Measurements from ENCODE around the gene COX4I1. TPM values are rescaled to one million over a fixed set of nuclear protein-coding genes. Genes with fewer than 3 reads are reported as not detected.

COX4I1 gene
- polyA plus RNA-seq, 3 donors from 2014 or later = 784 to 1,292 (median 1,022) TPM

DNA sequence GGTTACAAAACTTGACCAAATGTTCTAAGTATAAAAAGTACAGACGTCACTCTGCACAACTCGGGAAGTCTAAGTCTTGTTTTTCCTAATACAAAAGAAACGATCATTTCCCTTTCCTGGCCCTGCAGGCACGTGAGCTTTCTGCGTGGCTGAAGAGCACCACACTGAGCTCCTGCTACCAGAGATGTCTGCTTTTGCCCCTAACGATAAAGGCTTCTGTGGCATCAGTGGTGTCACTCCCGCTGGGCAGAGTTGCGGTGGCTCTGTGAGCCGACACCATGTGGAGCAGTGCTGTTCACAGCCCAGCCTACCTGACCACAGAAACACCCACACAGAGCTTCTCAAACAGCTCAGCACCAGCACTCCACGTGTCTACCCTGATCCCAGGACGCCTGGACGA, 20.6 kb upstream of the COX4I1 start:
- peak overlapping the region in 4 of 5 donors; percentile 22 to 49 (median 30) for H3K4me3 Mint-ChIP-seq
- H3K27me3 Mint-ChIP-seq (ENCODE audit: low read depth in 3 of 3) = peaks cover 0 to 3% (median 2%) of the 10 kb centered on the region in 3 donors
- peaks cover 22 to 31% of the 10 kb centered on the region in 2 donors for H3K4me1 Mint-ChIP-seq
- H3K36me3 Mint-ChIP-seq = peaks cover 17 to 59% (median 40%) of the 10 kb centered on the region in 3 donors
- peak; percentile 61 to 66 (median 63) for DNase-seq
- peak overlapping the region in 3 of 6 donors; percentile 40 to 58 (median 49) for H3K27ac Mint-ChIP-seq
- H3K9me3 Mint-ChIP-seq = no peaks in the 10 kb centered on the region

DNA sequence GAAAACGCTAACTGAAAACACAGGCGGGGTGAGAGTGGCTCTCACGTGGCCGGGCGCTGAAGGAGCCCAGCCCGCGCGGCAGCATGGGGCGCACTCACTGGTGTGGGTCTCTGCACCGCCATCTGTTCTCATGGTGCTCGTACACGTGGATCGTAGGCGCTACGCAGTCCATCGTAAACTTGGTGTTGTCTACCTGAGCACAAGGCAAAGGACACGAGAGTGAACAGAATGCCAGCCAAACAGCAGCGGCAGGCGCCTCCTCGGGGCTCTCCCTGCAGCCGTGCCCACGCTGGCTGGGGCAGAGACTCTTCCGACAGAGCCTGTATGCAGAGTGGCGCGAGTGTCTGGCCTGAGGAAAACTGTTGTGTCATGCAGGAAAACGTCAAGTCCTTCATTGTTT, 19.2 kb upstream of the COX4I1 start:
- H3K27ac Mint-ChIP-seq = no peak overlapping the region

DNA sequence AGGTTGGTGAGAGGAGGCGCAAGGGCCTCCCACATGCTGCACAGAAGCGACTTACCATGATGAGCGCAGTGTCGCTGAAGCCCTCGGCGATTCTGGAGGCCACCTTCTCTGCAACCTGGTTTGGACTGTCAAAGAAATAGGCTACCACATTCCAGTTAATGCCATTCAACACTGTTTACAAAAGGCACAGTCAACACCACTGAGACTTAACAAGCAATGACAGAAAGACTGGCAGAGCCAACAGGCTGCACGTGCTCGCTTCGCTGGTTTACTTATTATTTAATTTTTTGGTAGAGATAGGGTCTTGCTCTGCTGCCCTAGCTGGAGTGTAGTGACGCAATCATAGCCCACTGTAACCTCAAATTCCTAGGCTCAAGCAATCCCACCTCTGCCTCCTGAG, 18.3 kb upstream of the COX4I1 start:
- no peak overlapping the region for H3K27ac Mint-ChIP-seq
- H3K9me3 Mint-ChIP-seq = no peaks in the 10 kb centered on the region
- H3K4me3 Mint-ChIP-seq = no peak overlapping the region
- H3K27me3 Mint-ChIP-seq (ENCODE audit: low read depth in 3 of 3) = peaks cover 0 to 3% (median 2%) of the 10 kb centered on the region in 3 donors
- DNase-seq = no peak
- H3K4me1 Mint-ChIP-seq = peaks cover 22 to 39% of the 10 kb centered on the region in 2 donors
- H3K36me3 Mint-ChIP-seq = peaks cover 25 to 64% (median 44%) of the 10 kb centered on the region in 3 donors

More for the DNA sequence above, 19.2 kb upstream of the COX4I1 start:
- no peaks in the 10 kb centered on the region for H3K9me3 Mint-ChIP-seq
- H3K27me3 Mint-ChIP-seq (ENCODE audit: low read depth in 3 of 3) = peaks cover 0 to 3% (median 2%) of the 10 kb centered on the region in 3 donors
- H3K4me1 Mint-ChIP-seq = peaks cover 22 to 31% of the 10 kb centered on the region in 2 donors
- no peak overlapping the region for H3K4me3 Mint-ChIP-seq
- DNase-seq = no peak
- peaks cover 17 to 56% (median 36%) of the 10 kb centered on the region in 3 donors for H3K36me3 Mint-ChIP-seq

DNA sequence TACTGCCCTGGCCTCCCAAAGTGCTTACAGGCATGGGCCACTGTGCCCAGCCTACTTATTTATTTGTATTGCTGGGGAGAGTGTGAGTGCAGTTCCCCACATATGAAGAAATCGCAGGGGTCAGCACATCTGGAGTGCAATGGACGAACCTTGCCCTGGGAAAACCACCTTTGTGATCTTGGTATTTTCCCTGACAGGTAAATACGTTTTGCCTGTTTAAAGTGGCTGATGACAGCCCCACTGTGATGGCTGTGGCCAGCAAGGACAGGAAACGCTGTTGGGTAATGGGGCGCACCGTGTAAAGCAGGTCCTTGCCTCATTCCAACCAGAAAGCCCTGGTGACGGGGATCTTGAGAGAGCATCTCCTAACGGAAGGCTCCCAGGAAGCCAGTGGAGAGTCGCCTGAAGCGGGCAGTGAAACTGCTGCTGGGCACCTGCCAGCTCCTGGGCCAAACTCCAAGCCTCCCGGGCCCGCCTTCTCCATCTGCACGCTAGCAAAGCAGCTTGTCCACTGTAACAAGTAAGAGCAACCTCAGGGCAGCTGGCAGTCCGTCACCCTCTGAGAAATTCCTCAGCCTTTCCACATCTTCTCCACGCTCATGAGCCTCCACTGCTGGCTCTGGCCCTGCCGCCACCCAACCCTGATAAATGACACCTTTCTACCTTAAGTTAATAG, 17.7 kb upstream of the COX4I1 start:
- no peaks in the 10 kb centered on the region for H3K9me3 Mint-ChIP-seq
- H3K27me3 Mint-ChIP-seq (ENCODE audit: low read depth in 3 of 3) = peaks cover 0 to 3% (median 2%) of the 10 kb centered on the region in 3 donors
- H3K4me3 Mint-ChIP-seq = no peak overlapping the region
- no peak for DNase-seq
- H3K36me3 Mint-ChIP-seq = peaks cover 27 to 61% (median 41%) of the 10 kb centered on the region in 3 donors
- H3K4me1 Mint-ChIP-seq = peaks cover 22 to 39% of the 10 kb centered on the region in 2 donors
- H3K27ac Mint-ChIP-seq = no peak overlapping the region

DNA sequence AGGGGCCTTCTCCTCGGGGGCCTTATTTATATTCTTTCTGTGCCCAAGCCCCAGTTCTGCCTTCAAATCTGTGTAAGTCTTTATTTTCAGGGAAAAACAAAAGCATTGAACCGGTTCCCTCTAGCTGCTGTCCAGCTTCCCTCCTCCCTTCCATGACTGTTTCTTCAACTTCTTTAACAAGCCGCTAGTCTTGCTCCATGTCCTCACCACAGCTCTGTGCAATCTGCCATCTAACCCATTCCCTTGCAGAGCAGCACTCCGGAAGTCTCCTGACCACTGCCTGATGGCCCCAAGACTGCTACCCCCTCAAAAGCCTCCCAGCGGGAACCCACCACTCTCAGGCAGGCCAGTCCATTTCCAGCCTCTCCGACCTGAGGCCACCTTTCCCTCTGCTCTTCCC, 17.0 kb upstream of the COX4I1 start:
- no peaks in the 10 kb centered on the region for H3K9me3 Mint-ChIP-seq
- H3K4me1 Mint-ChIP-seq = peaks cover 22 to 39% of the 10 kb centered on the region in 2 donors
- no peak overlapping the region for H3K4me3 Mint-ChIP-seq
- H3K36me3 Mint-ChIP-seq = peaks cover 27 to 56% (median 39%) of the 10 kb centered on the region in 3 donors
- peaks cover 1 to 3% (median 2%) of the 10 kb centered on the region in 3 donors for H3K27me3 Mint-ChIP-seq (ENCODE audit: low read depth in 3 of 3)
- no peak for DNase-seq
- H3K27ac Mint-ChIP-seq = no peak overlapping the region

DNA sequence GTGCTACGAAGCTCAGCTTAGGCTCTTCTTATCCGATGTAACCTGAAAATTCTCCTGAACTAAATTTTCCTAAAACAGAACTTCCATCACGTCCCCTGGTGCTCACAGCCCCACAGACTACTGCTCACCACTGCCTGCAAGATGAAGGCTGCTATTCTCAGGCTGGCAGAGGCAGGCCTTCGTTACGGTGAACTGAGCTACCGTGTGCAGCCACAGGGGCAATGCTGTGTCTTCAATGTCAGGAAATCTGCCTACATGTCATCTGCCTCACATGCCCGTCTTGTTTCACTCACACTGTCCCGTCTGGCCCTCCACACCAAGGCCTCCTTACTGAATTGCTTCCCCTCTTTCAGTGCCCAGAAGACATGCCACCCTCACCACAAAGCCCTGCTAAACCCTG, 16.1 kb upstream of the COX4I1 start:
- H3K4me3 Mint-ChIP-seq = no peak overlapping the region
- H3K36me3 Mint-ChIP-seq = peaks cover 27 to 50% (median 36%) of the 10 kb centered on the region in 3 donors
- H3K27ac Mint-ChIP-seq = no peak overlapping the region
- H3K27me3 Mint-ChIP-seq (ENCODE audit: low read depth in 3 of 3) = peaks cover 1 to 3% (median 2%) of the 10 kb centered on the region in 3 donors
- H3K9me3 Mint-ChIP-seq = no peaks in the 10 kb centered on the region
- DNase-seq = no peak
- peaks cover 17 to 31% of the 10 kb centered on the region in 2 donors for H3K4me1 Mint-ChIP-seq

DNA sequence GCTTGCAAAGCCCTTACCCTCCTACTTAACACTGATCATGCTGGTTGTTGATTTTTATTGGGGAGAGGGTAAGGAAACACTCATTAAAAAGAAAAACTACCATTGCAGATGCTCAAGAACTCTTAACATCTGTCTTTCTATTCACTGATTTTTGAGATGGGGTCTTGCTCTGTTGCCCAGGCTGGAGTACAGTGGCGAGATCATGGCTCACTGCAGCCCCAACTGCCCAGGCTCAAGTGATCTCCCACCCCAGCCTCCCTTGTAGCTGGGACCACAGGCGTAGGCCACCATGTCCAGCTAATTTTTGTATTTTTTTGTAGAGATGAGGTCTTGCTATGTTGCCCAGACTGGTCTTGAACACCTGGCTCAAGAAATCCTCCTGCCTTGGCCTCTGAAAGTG, 14.7 kb upstream of the COX4I1 start:
- Mint-ChIP-seq H3K36me3 (peaks cover 24 to 44% (median 28%) of the 10 kb centered on the region in 3 donors), H3K27me3 (ENCODE audit: low read depth in 3 of 3) (peaks cover 1 to 3% (median 2%) of the 10 kb centered on the region in 3 donors), H3K9me3 (no peaks in the 10 kb centered on the region), H3K4me1 (peaks cover 5 to 17% of the 10 kb centered on the region in 2 donors), H3K27ac (no peak overlapping the region), H3K4me3 (no peak overlapping the region)
- no peak for DNase-seq

DNA sequence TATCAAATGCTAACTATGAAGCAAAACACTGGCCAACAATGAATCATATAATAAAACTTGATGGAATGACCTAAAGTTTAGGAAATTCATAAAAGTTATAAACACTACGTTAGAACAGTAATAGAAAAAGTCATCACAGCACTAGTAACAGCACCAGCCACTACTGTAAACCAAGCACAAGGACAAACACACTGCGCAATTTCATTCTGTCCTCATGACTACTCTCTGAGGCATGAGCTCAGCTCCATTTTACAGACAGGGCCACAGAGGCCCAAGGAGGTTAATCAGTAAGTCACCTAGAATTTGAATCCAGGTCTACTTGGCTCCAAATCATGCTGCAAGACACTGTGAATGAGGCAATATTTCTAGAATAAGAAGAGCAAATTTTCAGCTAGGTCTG, 13.6 kb upstream of the COX4I1 start:
- Mint-ChIP-seq H3K4me3 (no peak overlapping the region), H3K27ac (no peak overlapping the region), H3K9me3 (no peaks in the 10 kb centered on the region), H3K4me1 (peaks cover 3 to 21% of the 10 kb centered on the region in 2 donors), H3K36me3 (peaks cover 20 to 33% (median 21%) of the 10 kb centered on the region in 3 donors), H3K27me3 (ENCODE audit: low read depth in 3 of 3) (peaks cover 1 to 3% (median 2%) of the 10 kb centered on the region in 3 donors)
- no peak for DNase-seq

DNA sequence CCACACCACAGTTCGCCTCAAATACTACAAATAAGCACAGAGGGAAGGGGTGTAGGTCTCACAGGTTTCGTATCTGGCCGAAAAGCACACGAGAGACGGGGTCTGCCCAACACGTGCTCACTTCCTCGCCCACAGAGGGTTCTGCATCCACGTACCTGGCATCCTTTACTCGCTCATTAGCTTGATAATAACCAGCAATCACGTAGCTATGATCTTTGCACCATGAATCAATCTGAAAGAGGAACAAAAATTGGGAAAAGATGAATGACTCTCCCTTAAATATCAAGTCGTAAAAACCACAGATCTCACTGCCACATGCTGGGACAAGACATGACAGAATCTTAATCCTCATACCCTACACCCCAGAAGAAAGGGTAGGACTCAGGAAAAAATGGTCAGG, 10.7 kb upstream of the COX4I1 start:
- Mint-ChIP-seq H3K4me3 (no peak overlapping the region), H3K27ac (peak overlapping the region in 1 of 6 donors; percentile 42), H3K36me3 (peaks cover 21 to 41% (median 31%) of the 10 kb centered on the region in 3 donors), H3K27me3 (ENCODE audit: low read depth in 3 of 3) (peaks cover 0 to 1% (median 0%) of the 10 kb centered on the region in 3 donors), H3K9me3 (no peaks in the 10 kb centered on the region), H3K4me1 (peaks cover 4 to 27% of the 10 kb centered on the region in 2 donors)
- DNase-seq = no peak

DNA sequence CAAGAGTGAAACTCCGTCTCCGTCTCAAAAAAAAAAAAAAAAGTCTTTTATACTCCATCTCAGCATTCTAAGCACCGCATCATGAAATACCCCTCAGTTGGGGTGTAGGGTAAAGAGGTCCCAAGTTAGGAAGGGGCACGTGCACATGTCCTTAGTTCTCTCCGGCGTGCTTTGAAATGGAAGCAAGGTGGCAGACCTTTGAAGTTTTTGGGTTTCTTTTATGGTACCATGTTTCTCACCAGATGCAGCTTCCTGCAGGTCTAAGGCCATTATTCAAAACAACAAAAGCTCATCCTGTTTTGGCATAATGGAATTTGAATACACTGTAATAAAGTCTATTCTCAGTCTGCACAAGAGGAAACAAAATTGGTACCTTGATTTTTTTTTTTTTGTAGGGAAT, 9.7 kb upstream of the COX4I1 start:
- H3K36me3 Mint-ChIP-seq = peaks cover 21 to 43% (median 31%) of the 10 kb centered on the region in 3 donors
- H3K4me1 Mint-ChIP-seq = peaks cover 6 to 27% of the 10 kb centered on the region in 2 donors
- H3K9me3 Mint-ChIP-seq = no peaks in the 10 kb centered on the region
- peaks cover 0 to 1% (median 0%) of the 10 kb centered on the region in 3 donors for H3K27me3 Mint-ChIP-seq (ENCODE audit: low read depth in 3 of 3)
- no peak overlapping the region for H3K4me3 Mint-ChIP-seq
- no peak overlapping the region for H3K27ac Mint-ChIP-seq
- DNase-seq = no peak

DNA sequence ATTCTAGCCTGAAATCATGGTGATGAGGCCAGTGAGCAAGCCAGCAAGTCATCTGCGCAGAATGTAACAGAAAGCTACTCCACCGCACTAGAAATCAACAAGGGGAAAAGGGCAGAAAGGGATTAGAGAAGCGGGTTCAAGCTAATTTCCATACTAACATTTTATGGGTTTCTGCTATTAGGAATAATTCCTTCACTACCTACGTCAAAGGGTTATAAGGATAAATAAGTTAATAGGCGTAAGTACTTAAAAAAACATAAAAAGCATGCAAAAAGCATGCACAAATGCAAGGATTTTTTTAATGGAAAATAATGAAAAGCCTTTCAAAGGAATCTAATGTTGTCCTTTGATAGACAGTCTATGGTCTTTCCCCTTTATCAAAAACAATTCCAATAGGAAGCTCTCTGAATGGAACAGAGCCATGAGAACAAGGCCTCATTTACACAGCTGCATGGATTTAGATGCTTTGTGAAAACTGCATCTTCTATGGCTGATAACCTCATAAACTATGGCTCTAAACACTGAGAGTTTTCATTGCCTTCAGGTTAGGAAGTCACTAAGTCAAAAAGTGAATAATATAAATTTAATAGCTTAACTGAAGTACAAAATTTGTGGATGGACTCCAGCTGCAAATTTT, 5.7 kb upstream of the COX4I1 start:
- Mint-ChIP-seq H3K27ac (no peak overlapping the region), H3K36me3 (peaks cover 14 to 40% (median 25%) of the 10 kb centered on the region in 3 donors), H3K4me3 (no peak overlapping the region), H3K4me1 (peaks cover 33 to 53% of the 10 kb centered on the region in 2 donors), H3K27me3 (ENCODE audit: low read depth in 3 of 3) (peaks cover 2 to 5% (median 3%) of the 10 kb centered on the region in 3 donors), H3K9me3 (no peaks in the 10 kb centered on the region)
- no peak for DNase-seq

DNA sequence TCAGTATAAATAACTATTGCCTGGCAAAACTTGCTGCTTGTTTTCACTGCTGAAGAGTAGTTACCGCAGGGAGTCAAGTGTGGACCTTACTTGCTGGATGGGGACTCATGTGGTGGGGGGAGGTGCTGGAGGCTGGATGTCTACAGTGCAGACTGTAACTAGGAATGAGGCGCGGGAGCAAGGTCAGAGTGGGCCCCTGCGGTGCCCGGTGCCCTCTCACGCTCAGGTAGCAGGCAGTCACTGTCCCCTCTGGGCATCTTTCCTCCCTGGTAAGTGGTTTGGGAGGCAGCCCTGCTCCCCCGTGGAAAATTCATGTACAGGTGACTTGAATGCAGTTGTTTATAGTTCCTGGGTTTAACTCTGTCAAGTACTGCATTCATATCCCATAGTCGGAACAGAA, 4.8 kb upstream of the COX4I1 start:
- H3K27me3 Mint-ChIP-seq (ENCODE audit: low read depth in 3 of 3) = peaks cover 4 to 10% (median 6%) of the 10 kb centered on the region in 3 donors
- no peaks in the 10 kb centered on the region for H3K9me3 Mint-ChIP-seq
- H3K27ac Mint-ChIP-seq = peak overlapping the region in 1 of 6 donors; percentile 53
- no peak for DNase-seq
- no peak overlapping the region for H3K4me3 Mint-ChIP-seq
- peaks cover 14 to 36% (median 22%) of the 10 kb centered on the region in 3 donors for H3K36me3 Mint-ChIP-seq
- peaks cover 35 to 53% of the 10 kb centered on the region in 2 donors for H3K4me1 Mint-ChIP-seq

DNA sequence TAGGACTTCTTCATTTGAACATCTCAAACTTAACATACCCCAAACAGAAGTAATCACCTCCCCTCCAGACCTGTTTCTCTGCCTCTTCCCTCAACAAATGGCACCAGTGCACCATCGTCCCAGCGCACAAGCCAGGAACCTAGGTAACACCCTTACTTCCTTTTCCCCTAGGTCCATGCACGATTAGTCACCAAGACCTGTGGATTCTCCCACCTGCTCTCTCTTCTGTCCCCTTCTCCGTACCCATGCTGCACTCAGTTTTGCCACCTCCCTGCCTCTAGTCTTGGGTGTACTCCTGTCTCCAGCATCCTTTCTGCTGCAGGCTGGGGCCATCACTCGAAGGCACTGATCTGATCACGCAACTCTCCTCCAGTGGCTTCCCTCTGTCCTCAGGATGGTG, 3.3 kb upstream of the COX4I1 start:
- no peak for DNase-seq
- Mint-ChIP-seq H3K36me3 (peaks cover 14 to 36% (median 22%) of the 10 kb centered on the region in 3 donors), H3K27me3 (ENCODE audit: low read depth in 3 of 3) (peaks cover 6 to 20% (median 17%) of the 10 kb centered on the region in 3 donors), H3K9me3 (no peaks in the 10 kb centered on the region), H3K4me1 (peaks cover 46 to 59% of the 10 kb centered on the region in 2 donors), H3K27ac (peak overlapping the region in 1 of 6 donors; percentile 37), H3K4me3 (peak overlapping the region in 1 of 5 donors; percentile 52)

DNA sequence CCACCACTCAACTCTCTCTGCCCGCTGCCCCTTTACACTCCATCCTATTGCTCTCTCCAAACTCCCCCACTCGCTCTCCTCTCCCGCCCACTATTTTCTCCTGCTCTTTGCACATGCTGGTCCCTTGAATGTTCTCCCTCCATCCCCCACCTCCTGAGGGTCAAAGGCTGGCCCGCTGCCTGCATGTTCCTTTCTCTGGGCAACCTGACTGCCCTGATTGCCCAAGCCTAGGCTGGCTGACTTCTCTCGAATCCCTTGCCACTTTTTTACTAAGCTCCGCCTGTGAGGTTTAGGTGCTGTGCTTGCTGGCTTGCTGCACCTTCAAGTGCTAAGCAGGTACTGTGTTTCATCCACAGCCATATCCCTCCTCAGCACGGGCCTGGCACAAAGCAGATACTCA, 2.9 kb upstream of the COX4I1 start:
- DNase-seq = no peak
- H3K9me3 Mint-ChIP-seq = no peaks in the 10 kb centered on the region
- H3K27ac Mint-ChIP-seq = peak overlapping the region in 4 of 6 donors; percentile 10 to 53 (median 42)
- peaks cover 6 to 20% (median 17%) of the 10 kb centered on the region in 3 donors for H3K27me3 Mint-ChIP-seq (ENCODE audit: low read depth in 3 of 3)
- peak overlapping the region in 1 of 5 donors; percentile 71 for H3K4me3 Mint-ChIP-seq
- peaks cover 13 to 36% (median 22%) of the 10 kb centered on the region in 3 donors for H3K36me3 Mint-ChIP-seq
- peaks cover 51 to 59% of the 10 kb centered on the region in 2 donors for H3K4me1 Mint-ChIP-seq
